ENCODE results near the gene POU5F2. TPM values are rescaled to one million over a fixed set of nuclear protein-coding genes. Genes with fewer than 3 reads are reported as not detected.

The POU5F2 gene
- total and polyA plus RNA-seq, 2 donors, result 0.11 to 0.28 TPM

DNA sequence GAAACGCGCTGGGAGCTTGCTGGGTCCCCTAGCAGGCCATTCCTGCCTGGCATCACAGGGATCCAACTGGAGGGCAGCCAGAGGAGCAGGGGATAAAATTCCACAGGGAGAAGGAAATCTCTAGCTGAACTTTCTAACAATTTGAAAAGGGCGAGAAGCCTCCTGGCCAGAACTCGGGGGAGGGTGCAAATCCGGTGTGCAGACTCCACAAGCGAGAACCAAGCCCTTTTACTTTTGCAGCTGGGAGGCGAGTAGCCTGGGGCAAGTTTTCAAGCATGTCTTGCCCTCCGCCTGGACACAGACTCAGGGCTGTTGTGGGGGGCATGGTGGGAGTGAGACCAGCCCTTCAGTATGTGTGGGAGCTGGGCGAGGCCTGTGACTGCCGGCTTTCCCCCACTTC lies 14.3 kb upstream of the POU5F2 start:
- Histone ChIP-seq H3K9me3 (ENCODE audit: control insufficient read depth in 2 of 2, insufficient read depth in 1 of 2, low read length in 1 of 2) (peaks cover 0 to 3% of the 10 kb centered on the region in 2 donors), H3K27me3 (ENCODE audit: control insufficient read depth in 2 of 2, insufficient read depth in 1 of 2, low read length in 1 of 2) (no peaks in the 10 kb centered on the region), H3K36me3 (ENCODE audit: control insufficient read depth in 2 of 2, insufficient read depth in 2 of 2, low read length in 1 of 2) (no peaks in the 10 kb centered on the region), H3K27ac (ENCODE audit: low read depth in 1 of 2, low read length in 1 of 2) (no peak overlapping the region), H3K4me3 (ENCODE audit: low read length in 2 of 2) (no peak overlapping the region), H3K4me1 (ENCODE audit: control insufficient read depth in 2 of 2, insufficient read depth in 2 of 2, low read length in 2 of 2) (peaks cover 0 to 4% of the 10 kb centered on the region in 2 donors)
- DNase-seq (ENCODE audit: low read depth in 6 of 9, low spot score in 9 of 9), result no peak
- WGBS, result 96% methylated on average over 10 of the region's 10 CpGs

DNA sequence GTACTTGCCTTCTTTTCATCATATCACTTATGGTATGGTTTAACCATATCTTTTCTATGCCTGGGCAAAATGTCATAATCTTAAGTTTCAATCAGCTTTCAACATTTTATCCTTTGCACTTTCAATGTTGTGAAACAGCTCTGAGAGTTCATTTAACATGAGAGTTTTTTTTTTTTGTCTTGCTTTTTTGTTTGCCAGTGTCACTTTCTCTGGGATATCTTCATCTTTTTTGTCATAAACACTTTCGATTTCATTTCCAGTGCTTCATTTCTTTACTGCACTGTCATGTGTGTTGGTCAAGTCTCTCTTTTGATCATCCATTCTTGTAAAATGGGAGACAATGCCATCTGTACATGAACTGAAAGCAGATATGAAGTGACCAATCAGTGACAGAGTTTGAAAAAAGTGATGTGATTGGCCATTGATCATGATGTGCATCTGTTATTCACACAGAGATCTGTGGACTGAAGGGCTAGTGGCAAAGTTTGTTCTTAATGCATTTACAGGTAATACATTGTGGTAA lies 7.5 kb upstream of the POU5F2 start:
- Histone ChIP-seq H3K27ac (ENCODE audit: low read depth in 1 of 2, low read length in 1 of 2) (no peak overlapping the region), H3K27me3 (ENCODE audit: control insufficient read depth in 2 of 2, insufficient read depth in 1 of 2, low read length in 1 of 2) (no peaks in the 10 kb centered on the region), H3K36me3 (ENCODE audit: control insufficient read depth in 2 of 2, insufficient read depth in 2 of 2, low read length in 1 of 2) (no peaks in the 10 kb centered on the region), H3K4me3 (ENCODE audit: low read length in 2 of 2) (no peak overlapping the region), H3K9me3 (ENCODE audit: control insufficient read depth in 2 of 2, insufficient read depth in 1 of 2, low read length in 1 of 2) (no peaks in the 10 kb centered on the region), H3K4me1 (ENCODE audit: control insufficient read depth in 2 of 2, insufficient read depth in 2 of 2, low read length in 2 of 2) (peaks cover 0 to 4% of the 10 kb centered on the region in 2 donors)
- WGBS, result 94% methylated on average over 1 of the region's 1 CpG
- no peak for DNase-seq (ENCODE audit: low read depth in 6 of 9, low spot score in 9 of 9)

DNA sequence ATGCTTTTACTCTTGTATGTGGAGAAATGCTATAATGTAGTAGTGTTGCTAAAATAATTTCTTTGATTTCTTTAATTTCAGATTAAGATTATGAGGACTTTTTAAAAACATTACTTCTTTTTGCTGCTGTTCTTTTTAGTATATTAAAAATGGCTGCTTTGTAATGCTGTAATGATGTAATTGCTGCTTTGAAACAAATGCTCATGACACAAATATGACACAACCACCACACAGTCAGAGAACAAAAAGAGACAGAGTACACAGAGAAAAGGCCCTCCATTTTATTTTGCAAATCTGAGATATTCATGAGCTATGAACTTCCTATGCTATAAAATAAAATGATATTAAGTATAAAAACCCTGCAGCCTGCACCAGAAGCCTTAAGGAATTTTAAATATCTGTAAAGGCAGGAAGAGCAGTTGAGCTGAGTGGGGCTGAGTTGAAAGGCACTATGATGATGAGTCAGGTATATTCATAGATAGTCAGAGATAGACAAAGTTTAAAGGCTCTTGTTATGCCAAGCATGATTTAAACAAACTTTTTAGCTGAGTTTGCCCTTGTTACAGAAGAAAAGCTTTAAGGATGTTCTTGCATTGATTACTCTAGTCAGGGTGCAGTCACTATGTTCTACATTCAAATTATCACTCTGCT lies 5.1 kb upstream of the POU5F2 start:
- Histone ChIP-seq H3K36me3 (ENCODE audit: control insufficient read depth in 2 of 2, insufficient read depth in 2 of 2, low read length in 1 of 2) (no peaks in the 10 kb centered on the region), H3K4me3 (ENCODE audit: low read length in 2 of 2) (no peak overlapping the region), H3K27ac (ENCODE audit: low read depth in 1 of 2, low read length in 1 of 2) (no peak overlapping the region), H3K27me3 (ENCODE audit: control insufficient read depth in 2 of 2, insufficient read depth in 1 of 2, low read length in 1 of 2) (no peaks in the 10 kb centered on the region), H3K4me1 (ENCODE audit: control insufficient read depth in 2 of 2, insufficient read depth in 2 of 2, low read length in 2 of 2) (no peaks in the 10 kb centered on the region), H3K9me3 (ENCODE audit: control insufficient read depth in 2 of 2, insufficient read depth in 1 of 2, low read length in 1 of 2) (no peaks in the 10 kb centered on the region)
- no peak for DNase-seq (ENCODE audit: low read depth in 6 of 9, low spot score in 9 of 9)

DNA sequence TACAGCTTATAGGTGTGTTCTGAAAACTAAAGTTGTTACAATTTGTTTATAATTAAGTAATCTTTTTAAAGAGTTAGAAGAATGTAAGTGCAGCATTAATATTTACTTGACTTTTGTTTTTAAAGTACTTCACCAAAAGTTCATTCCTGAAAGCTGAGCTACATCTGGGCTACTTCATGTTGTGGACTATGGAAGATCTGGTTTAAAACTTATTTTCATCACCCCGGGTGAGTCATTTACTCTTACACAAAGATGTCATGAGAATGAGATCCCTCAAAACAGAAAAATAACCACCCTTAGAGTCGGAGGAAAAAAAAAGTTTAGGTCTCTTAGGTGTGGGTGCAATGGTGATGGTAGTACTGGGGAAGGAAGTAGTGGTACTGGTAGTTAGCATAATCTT lies 5.1 kb downstream of the POU5F2 start:
- no peaks in the 10 kb centered on the region for H3K4me1 ChIP-seq (ENCODE audit: control insufficient read depth in 2 of 2, insufficient read depth in 2 of 2, low read length in 2 of 2)
- no peaks in the 10 kb centered on the region for H3K9me3 ChIP-seq (ENCODE audit: control insufficient read depth in 2 of 2, insufficient read depth in 1 of 2, low read length in 1 of 2)
- DNase-seq (ENCODE audit: low read depth in 6 of 9, low spot score in 9 of 9), result no peak
- H3K27me3 ChIP-seq (ENCODE audit: control insufficient read depth in 2 of 2, insufficient read depth in 1 of 2, low read length in 1 of 2), result no peaks in the 10 kb centered on the region
- no peak overlapping the region for H3K27ac ChIP-seq (ENCODE audit: low read depth in 1 of 2, low read length in 1 of 2)
- no peaks in the 10 kb centered on the region for H3K36me3 ChIP-seq (ENCODE audit: control insufficient read depth in 2 of 2, insufficient read depth in 2 of 2, low read length in 1 of 2)
- WGBS, result 99% methylated on average over 2 of the region's 2 CpGs
- H3K4me3 ChIP-seq (ENCODE audit: low read length in 2 of 2), result no peak overlapping the region

DNA sequence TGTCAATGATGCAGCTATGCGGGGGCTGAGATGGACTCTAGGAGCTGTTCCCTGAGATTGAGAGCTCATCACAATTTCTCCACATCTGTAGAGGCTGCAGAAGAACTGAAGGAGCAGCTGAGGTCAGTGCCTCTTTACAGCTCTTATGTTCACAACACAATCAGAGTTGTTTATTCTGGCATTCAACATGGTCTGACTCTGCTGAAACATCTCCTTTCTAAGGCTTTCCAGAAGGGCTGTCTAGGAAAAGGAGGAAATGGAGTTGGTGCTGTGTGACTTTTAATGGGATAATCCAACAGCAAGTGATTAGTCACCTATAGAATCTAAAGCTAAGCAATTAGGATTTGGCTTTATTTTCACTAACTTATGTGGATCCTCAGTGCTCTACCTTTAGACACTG lies 6.0 kb downstream of the POU5F2 start:
- Histone ChIP-seq H3K4me3 (ENCODE audit: low read length in 2 of 2) (no peak overlapping the region), H3K27me3 (ENCODE audit: control insufficient read depth in 2 of 2, insufficient read depth in 1 of 2, low read length in 1 of 2) (no peaks in the 10 kb centered on the region), H3K9me3 (ENCODE audit: control insufficient read depth in 2 of 2, insufficient read depth in 1 of 2, low read length in 1 of 2) (no peaks in the 10 kb centered on the region), H3K36me3 (ENCODE audit: control insufficient read depth in 2 of 2, insufficient read depth in 2 of 2, low read length in 1 of 2) (no peaks in the 10 kb centered on the region), H3K27ac (ENCODE audit: low read depth in 1 of 2, low read length in 1 of 2) (no peak overlapping the region), H3K4me1 (ENCODE audit: control insufficient read depth in 2 of 2, insufficient read depth in 2 of 2, low read length in 2 of 2) (no peaks in the 10 kb centered on the region)
- DNase-seq (ENCODE audit: low read depth in 6 of 9, low spot score in 9 of 9), result no peak
- 96% methylated on average over 1 of the region's 1 CpG for WGBS

DNA sequence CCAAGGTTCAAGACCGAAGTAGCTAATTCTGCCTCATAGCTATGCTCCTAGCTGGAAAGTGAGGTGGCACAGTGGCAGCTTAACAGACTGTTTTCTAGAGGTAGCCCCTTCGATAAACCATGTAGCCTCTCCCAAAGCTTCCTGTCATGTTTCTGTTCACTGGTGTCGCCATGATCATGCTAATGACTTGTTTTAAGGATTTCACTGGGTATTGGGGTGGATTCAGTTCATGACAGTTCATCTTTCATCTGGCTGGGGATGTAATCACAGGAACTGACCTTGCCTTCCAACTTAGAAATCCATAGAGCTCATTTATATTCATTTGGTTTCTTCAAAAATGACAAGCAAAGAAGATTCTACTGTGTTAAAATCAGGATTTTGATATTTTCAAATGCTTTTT lies 9.4 kb downstream of the POU5F2 start:
- Histone ChIP-seq H3K36me3 (ENCODE audit: control insufficient read depth in 2 of 2, insufficient read depth in 2 of 2, low read length in 1 of 2) (no peaks in the 10 kb centered on the region), H3K27ac (ENCODE audit: low read depth in 1 of 2, low read length in 1 of 2) (no peak overlapping the region), H3K4me3 (ENCODE audit: low read length in 2 of 2) (no peak overlapping the region), H3K27me3 (ENCODE audit: control insufficient read depth in 2 of 2, insufficient read depth in 1 of 2, low read length in 1 of 2) (no peaks in the 10 kb centered on the region), H3K4me1 (ENCODE audit: control insufficient read depth in 2 of 2, insufficient read depth in 2 of 2, low read length in 2 of 2) (no peaks in the 10 kb centered on the region), H3K9me3 (ENCODE audit: control insufficient read depth in 2 of 2, insufficient read depth in 1 of 2, low read length in 1 of 2) (no peaks in the 10 kb centered on the region)
- 99% methylated on average over 3 of the region's 3 CpGs for WGBS
- DNase-seq (ENCODE audit: low read depth in 6 of 9, low spot score in 9 of 9), result no peak

DNA sequence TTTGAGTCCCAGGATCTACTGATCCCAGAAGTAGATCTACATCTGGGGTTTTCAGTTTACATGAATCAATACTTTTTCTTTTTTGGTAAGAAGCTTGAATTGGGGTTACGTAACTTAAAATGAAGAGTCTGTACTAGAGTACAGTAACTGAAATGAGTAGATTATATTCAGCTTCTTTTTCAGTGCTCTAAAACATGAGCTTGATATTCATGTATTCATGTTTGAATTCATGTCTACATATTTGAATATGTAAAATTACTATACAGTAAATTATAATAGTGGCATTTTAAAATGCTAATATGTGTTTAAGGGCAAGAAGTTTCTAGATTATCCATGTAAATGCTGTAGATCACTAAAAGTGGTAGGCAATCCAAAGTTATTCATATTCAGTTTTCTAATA lies 14.8 kb downstream of the POU5F2 start:
- DNase-seq (ENCODE audit: low read depth in 6 of 9, low spot score in 9 of 9), result no peak
- no peaks in the 10 kb centered on the region for H3K36me3 ChIP-seq (ENCODE audit: control insufficient read depth in 2 of 2, insufficient read depth in 2 of 2, low read length in 1 of 2)
- no peaks in the 10 kb centered on the region for H3K9me3 ChIP-seq (ENCODE audit: control insufficient read depth in 2 of 2, insufficient read depth in 1 of 2, low read length in 1 of 2)
- H3K4me3 ChIP-seq (ENCODE audit: low read length in 2 of 2), result no peak overlapping the region
- no peak overlapping the region for H3K27ac ChIP-seq (ENCODE audit: low read depth in 1 of 2, low read length in 1 of 2)
- H3K27me3 ChIP-seq (ENCODE audit: control insufficient read depth in 2 of 2, insufficient read depth in 1 of 2, low read length in 1 of 2), result no peaks in the 10 kb centered on the region
- no peaks in the 10 kb centered on the region for H3K4me1 ChIP-seq (ENCODE audit: control insufficient read depth in 2 of 2, insufficient read depth in 2 of 2, low read length in 2 of 2)
- 100% methylated on average over 1 of the region's 1 CpG for WGBS

DNA sequence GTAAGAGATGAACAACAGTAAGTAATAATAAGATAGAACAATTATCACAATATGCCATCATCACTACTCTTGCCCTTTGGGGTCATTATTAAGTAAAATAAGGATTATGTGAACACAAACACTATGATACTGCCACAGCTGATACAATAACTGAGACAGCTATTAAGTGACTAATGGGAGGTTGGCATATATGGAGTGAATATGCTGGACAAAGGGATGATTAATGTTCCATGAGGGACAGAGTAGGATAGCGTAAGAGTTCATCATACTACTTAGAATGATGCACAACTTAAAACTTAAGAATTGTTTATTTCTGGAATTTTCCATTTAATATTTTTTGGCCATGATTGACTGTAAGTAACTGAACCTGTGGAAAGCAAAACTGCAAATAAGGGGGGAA lies 16.6 kb downstream of the POU5F2 start:
- DNase-seq (ENCODE audit: low read depth in 6 of 9, low spot score in 9 of 9), result no peak
- no peaks in the 10 kb centered on the region for H3K36me3 ChIP-seq (ENCODE audit: control insufficient read depth in 2 of 2, insufficient read depth in 2 of 2, low read length in 1 of 2)
- H3K4me1 ChIP-seq (ENCODE audit: control insufficient read depth in 2 of 2, insufficient read depth in 2 of 2, low read length in 2 of 2), result no peaks in the 10 kb centered on the region
- 99% methylated on average over 1 of the region's 1 CpG for WGBS
- no peak overlapping the region for H3K27ac ChIP-seq (ENCODE audit: low read depth in 1 of 2, low read length in 1 of 2)
- H3K27me3 ChIP-seq (ENCODE audit: control insufficient read depth in 2 of 2, insufficient read depth in 1 of 2, low read length in 1 of 2), result no peaks in the 10 kb centered on the region
- no peaks in the 10 kb centered on the region for H3K9me3 ChIP-seq (ENCODE audit: control insufficient read depth in 2 of 2, insufficient read depth in 1 of 2, low read length in 1 of 2)
- H3K4me3 ChIP-seq (ENCODE audit: low read length in 2 of 2), result no peak overlapping the region

DNA sequence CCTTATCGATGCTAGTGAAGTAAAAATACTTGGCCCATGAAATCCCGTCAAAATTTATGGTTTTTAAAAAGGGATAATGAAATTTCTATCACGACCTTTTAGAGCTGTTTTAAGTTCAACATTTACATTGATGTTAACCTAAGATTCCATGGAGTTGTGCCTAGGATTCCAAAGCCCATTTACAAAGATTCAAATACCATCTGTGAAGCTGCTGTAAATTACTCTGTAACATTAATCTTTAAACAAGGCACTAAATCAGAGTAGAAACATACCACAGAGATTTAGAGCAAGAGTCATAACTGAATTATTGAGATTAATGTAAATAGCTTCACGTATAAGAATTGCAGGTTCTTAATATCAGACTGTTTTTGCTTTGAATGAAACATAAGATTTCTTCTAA lies 17.7 kb downstream of the POU5F2 start:
- no peak for DNase-seq (ENCODE audit: low read depth in 6 of 9, low spot score in 9 of 9)
- Histone ChIP-seq H3K27ac (ENCODE audit: low read depth in 1 of 2, low read length in 1 of 2) (no peak overlapping the region), H3K36me3 (ENCODE audit: control insufficient read depth in 2 of 2, insufficient read depth in 2 of 2, low read length in 1 of 2) (no peaks in the 10 kb centered on the region), H3K4me3 (ENCODE audit: low read length in 2 of 2) (no peak overlapping the region), H3K27me3 (ENCODE audit: control insufficient read depth in 2 of 2, insufficient read depth in 1 of 2, low read length in 1 of 2) (no peaks in the 10 kb centered on the region), H3K9me3 (ENCODE audit: control insufficient read depth in 2 of 2, insufficient read depth in 1 of 2, low read length in 1 of 2) (no peaks in the 10 kb centered on the region), H3K4me1 (ENCODE audit: control insufficient read depth in 2 of 2, insufficient read depth in 2 of 2, low read length in 2 of 2) (no peaks in the 10 kb centered on the region)
- WGBS, result 97% methylated on average over 4 of the region's 4 CpGs
